B cell (primary cell): ENCODE data around the gene MRTO4.

Experiments
- CTCF ChIP-seq: fragments of 200-600 bp; IDR thresholded peaks from one replicate; pipeline ENCODE4 v1.8.0; 2022; ENCODE audit warnings: antibody characterized with exemption, mild to moderate bottlenecking
- EZH2 ChIP-seq: IDR thresholded peaks from 2 replicates; pipeline ENCODE4 v1.6.1; 2012; ENCODE audit warnings: borderline replicate concordance, low read depth, mild to moderate bottlenecking, moderate library complexity, low read length; ENCODE audit not compliant: insufficient read depth, poor library complexity, severe bottlenecking

- no peak for TF ChIP-seq CTCF
- TF ChIP-seq EZH2 = no peak
Measured at GRCh38 chr1:19219451-19219850, 32.2 kb upstream of the MRTO4 start.
